Mesenchymal stem cell (in vitro differentiated cells and primary cell): Measurements from ENCODE around the gene SCYL2.

Source experiments
- DNase-seq: peaks from one replicate; pipeline ENCODE4 v3.0.0-alpha.2; 2013
- H2AFZ ChIP-seq: one replicate; pipeline ENCODE4 v1.6.1; 2013; ENCODE audit warnings: low read depth, mild to moderate bottlenecking, control low read depth, inconsistent platforms, low read length, moderate library complexity
- H2AK5ac ChIP-seq: 2 replicates; pipeline ENCODE4 v1.6.1; 2013; ENCODE audit warnings: low read length, moderate library complexity, mild to moderate bottlenecking, inconsistent platforms; ENCODE audit not compliant: severe bottlenecking
- H2BK120ac ChIP-seq: one replicate; pipeline ENCODE4 v1.6.1; 2013; ENCODE audit warnings: low read depth, mild to moderate bottlenecking, inconsistent platforms, low read length, moderate library complexity
- H2BK12ac ChIP-seq, 2 experiments: one replicate each; pipeline ENCODE4 v1.6.1; 2013; ENCODE audit warnings: inconsistent platforms in 2 of 2, low read length in 2 of 2, mild to moderate bottlenecking in 2 of 2, moderate library complexity in 2 of 2, control low read depth in 1 of 2
- H2BK15ac ChIP-seq: one replicate; pipeline ENCODE4 v1.6.1; 2013; ENCODE audit warnings: mild to moderate bottlenecking, low read depth, inconsistent platforms; ENCODE audit not compliant: poor library complexity, severe bottlenecking
- H2BK5ac ChIP-seq: 2 replicates; pipeline ENCODE4 v1.6.1; 2013; ENCODE audit warnings: low read depth, mild to moderate bottlenecking, low read length, control low read depth, inconsistent platforms; ENCODE audit not compliant: poor library complexity, severe bottlenecking
- H3K14ac ChIP-seq, 2 experiments: one replicate each; pipeline ENCODE4 v1.6.1; 2013; ENCODE audit warnings: inconsistent platforms in 2 of 2, low read length in 2 of 2, control low read depth in 1 of 2, mild to moderate bottlenecking in 1 of 2, moderate library complexity in 1 of 2
- H3K18ac ChIP-seq, 2 experiments: one replicate each; pipeline ENCODE4 v1.6.1; 2013; ENCODE audit warnings: inconsistent platforms in 2 of 2, low read length in 2 of 2, control low read depth in 1 of 2, low read depth in 1 of 2, mild to moderate bottlenecking in 1 of 2
- H3K23ac ChIP-seq, 2 experiments: one replicate each; pipeline ENCODE4 v1.6.1; 2013; ENCODE audit warnings: inconsistent platforms in 2 of 2, low read length in 2 of 2, mild to moderate bottlenecking in 2 of 2, moderate library complexity in 2 of 2, control low read depth in 1 of 2
- H3K27ac ChIP-seq: 2 replicates; pipeline ENCODE4 v1.5.1; 2013; ENCODE audit warnings: mild to moderate bottlenecking, moderate library complexity, low read length, control low read depth, inconsistent platforms; ENCODE audit not compliant: poor library complexity, severe bottlenecking
- H3K27me3 ChIP-seq, 2 experiments: 2 replicates each; pipeline versions ENCODE4 v1.6.1 to v1.7.0; 2013; ENCODE audit warnings: low read length in 2 of 2, mild to moderate bottlenecking in 2 of 2, moderate library complexity in 2 of 2, control low read depth in 1 of 2, inconsistent platforms in 1 of 2; ENCODE audit not compliant: control insufficient read depth in 1 of 2, insufficient read depth in 1 of 2
- H3K36me3 ChIP-seq, 2 experiments: 2 replicates each; pipeline versions ENCODE4 v1.6.1 to v1.7.0; 2013; ENCODE audit warnings: low read length in 2 of 2, control low read depth in 1 of 2, inconsistent platforms in 1 of 2, low read depth in 1 of 2, mild to moderate bottlenecking in 1 of 2; ENCODE audit not compliant: insufficient read depth in 2 of 2, control insufficient read depth in 1 of 2
- H3K4ac ChIP-seq, 2 experiments: one replicate each; pipeline ENCODE4 v1.6.1; 2013; ENCODE audit warnings: inconsistent platforms in 2 of 2, low read length in 2 of 2, mild to moderate bottlenecking in 2 of 2, moderate library complexity in 2 of 2, control low read depth in 1 of 2, low read depth in 1 of 2
- H3K4me1 ChIP-seq: 2 replicates; pipeline ENCODE4 v1.6.1; 2013; ENCODE audit warnings: low read depth, low read length, control low read depth; ENCODE audit not compliant: control insufficient read depth, insufficient read depth
- H3K4me2 ChIP-seq: 2 replicates; pipeline ENCODE4 v1.6.1; 2013; ENCODE audit warnings: low read length, mild to moderate bottlenecking, inconsistent platforms; ENCODE audit not compliant: poor library complexity, severe bottlenecking
- H3K4me3 ChIP-seq, 2 experiments: 2 replicates each; pipeline versions ENCODE4 v1.5.1 to v1.7.0; 2013; ENCODE audit warnings: low read length in 2 of 2, mild to moderate bottlenecking in 2 of 2, control low read depth in 1 of 2, low read depth in 1 of 2; ENCODE audit not compliant: insufficient read depth in 1 of 2
- H3K79me1 ChIP-seq: replicated peaks from 2 replicates; pipeline ENCODE4 v1.6.1; 2013; ENCODE audit warnings: mild to moderate bottlenecking, control low read depth, low read length, inconsistent platforms; ENCODE audit not compliant: poor library complexity, severe bottlenecking
- H3K9ac ChIP-seq: 2 replicates; pipeline ENCODE4 v1.7.0; 2013; ENCODE audit warnings: mild to moderate bottlenecking, low read length, moderate library complexity
- H3K9me3 ChIP-seq: 2 replicates; pipeline ENCODE4 v1.7.0; 2013; ENCODE audit warnings: mild to moderate bottlenecking, low read length; ENCODE audit not compliant: control insufficient read depth
- H4K8ac ChIP-seq: one replicate; pipeline ENCODE4 v1.6.1; 2013; ENCODE audit warnings: inconsistent platforms, mild to moderate bottlenecking, low read length, moderate library complexity
- H4K91ac ChIP-seq: one replicate; pipeline ENCODE4 v1.6.1; 2013; ENCODE audit warnings: mild to moderate bottlenecking, low read length, inconsistent platforms
- WGBS: methylation state at CpG from one replicate; pipeline ENCODE4 v1.1.7; 2013; ENCODE audit warnings: mixed read lengths; 5-methylcytosine and 5-hydroxymethylcytosine counted together

SCYL2 gene

GRCh38 chr12:100326208-100326607, 59.2 kb downstream of the SCYL2 start:
- Histone ChIP-seq H3K27me3 (no peaks in the 10 kb centered on the region), H3K4me1 (no peaks in the 10 kb centered on the region)

GRCh38 chr12:100329800-100330199, 62.8 kb downstream of the SCYL2 start:
- Histone ChIP-seq H2AFZ (no peak overlapping the region), H2BK120ac (no peak overlapping the region), H3K27me3 (no peaks in the 10 kb centered on the region), H3K4me2 (no peak overlapping the region), H4K91ac (no peak overlapping the region), H3K23ac (no peak overlapping the region), H2BK15ac (no peak overlapping the region), H2AK5ac (no peak overlapping the region), H2BK12ac (no peak overlapping the region), H3K4me1 (no peaks in the 10 kb centered on the region), H3K4ac (no peak overlapping the region), H4K8ac (no peak overlapping the region), H3K18ac (no peak overlapping the region), H3K9ac (no peak overlapping the region), H3K79me1 (peaks cover 4% of the 10 kb centered on the region), H3K27ac (no peak overlapping the region), H2BK5ac (no peak overlapping the region), H3K9me3 (no peaks in the 10 kb centered on the region), H3K14ac (no peak overlapping the region), H3K4me3 (no peak overlapping the region), H3K36me3 (peaks cover 5 to 84% of the 10 kb centered on the region in 2 experiments)
- 100% methylated on average over 2 of the region's 2 CpGs for WGBS
- DNase-seq = no peak

More at GRCh38 chr12:100326208-100326607, 59.2 kb downstream of the SCYL2 start:
- no peak overlapping the region for H3K9ac ChIP-seq
- no peaks in the 10 kb centered on the region for H3K9me3 ChIP-seq
- H4K8ac ChIP-seq = no peak overlapping the region
- no peak overlapping the region for H2BK12ac ChIP-seq
- H3K79me1 ChIP-seq = peaks cover 6% of the 10 kb centered on the region
- DNase-seq = no peak
- no peak overlapping the region for H3K27ac ChIP-seq
- H3K23ac ChIP-seq = no peak overlapping the region
- peaks cover 2 to 73% of the 10 kb centered on the region in 2 experiments for H3K36me3 ChIP-seq
- no peak overlapping the region for H2AK5ac ChIP-seq
- no peak overlapping the region for H2BK120ac ChIP-seq
- no peak overlapping the region for H3K14ac ChIP-seq
- H3K4ac ChIP-seq = no peak overlapping the region
- no peak overlapping the region for H4K91ac ChIP-seq
- H3K4me2 ChIP-seq = no peak overlapping the region
- no peak overlapping the region for H2BK5ac ChIP-seq
- no peak overlapping the region for H2AFZ ChIP-seq
- no peak overlapping the region for H2BK15ac ChIP-seq
- no peak overlapping the region for H3K18ac ChIP-seq
- no peak overlapping the region for H3K4me3 ChIP-seq

DNA sequence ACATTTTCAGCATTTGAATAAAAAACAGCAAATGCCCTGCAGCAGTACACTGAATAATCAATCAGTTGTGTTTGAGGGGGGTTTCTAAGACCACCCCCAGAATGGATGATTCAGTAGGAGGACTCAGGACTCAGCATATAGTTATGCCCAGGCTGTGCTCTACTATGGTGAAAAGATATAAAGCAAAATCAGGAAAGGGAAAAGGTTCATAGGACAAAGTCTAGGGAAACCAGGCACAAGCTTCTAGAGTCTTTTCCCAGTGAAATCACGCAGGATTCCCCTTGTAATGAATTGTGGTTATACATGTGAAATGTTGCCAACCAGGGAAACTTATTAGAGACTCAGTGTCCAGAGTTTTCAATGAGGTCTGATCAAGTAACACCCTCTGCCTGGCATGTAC, 64.9 kb downstream of the SCYL2 start:
- no peak overlapping the region for H3K4ac ChIP-seq
- H3K27ac ChIP-seq = no peak overlapping the region
- H2AFZ ChIP-seq = no peak overlapping the region
- H3K27me3 ChIP-seq = no peaks in the 10 kb centered on the region
- H3K4me3 ChIP-seq = no peak overlapping the region
- DNase-seq = no peak
- H3K14ac ChIP-seq = no peak overlapping the region
- peaks cover 5 to 95% of the 10 kb centered on the region in 2 experiments for H3K36me3 ChIP-seq
- no peak overlapping the region for H2BK5ac ChIP-seq
- no peak overlapping the region for H2BK120ac ChIP-seq
- H4K91ac ChIP-seq = no peak overlapping the region
- 100% methylated on average over 1 of the region's 1 CpG for WGBS
- H2BK12ac ChIP-seq = no peak overlapping the region
- H3K4me1 ChIP-seq = no peaks in the 10 kb centered on the region
- no peaks in the 10 kb centered on the region for H3K9me3 ChIP-seq
- H2AK5ac ChIP-seq = no peak overlapping the region
- H2BK15ac ChIP-seq = no peak overlapping the region
- H4K8ac ChIP-seq = no peak overlapping the region
- peaks cover 4% of the 10 kb centered on the region for H3K79me1 ChIP-seq
- H3K4me2 ChIP-seq = no peak overlapping the region
- H3K18ac ChIP-seq = no peak overlapping the region
- no peak overlapping the region for H3K23ac ChIP-seq
- no peak overlapping the region for H3K9ac ChIP-seq

DNA sequence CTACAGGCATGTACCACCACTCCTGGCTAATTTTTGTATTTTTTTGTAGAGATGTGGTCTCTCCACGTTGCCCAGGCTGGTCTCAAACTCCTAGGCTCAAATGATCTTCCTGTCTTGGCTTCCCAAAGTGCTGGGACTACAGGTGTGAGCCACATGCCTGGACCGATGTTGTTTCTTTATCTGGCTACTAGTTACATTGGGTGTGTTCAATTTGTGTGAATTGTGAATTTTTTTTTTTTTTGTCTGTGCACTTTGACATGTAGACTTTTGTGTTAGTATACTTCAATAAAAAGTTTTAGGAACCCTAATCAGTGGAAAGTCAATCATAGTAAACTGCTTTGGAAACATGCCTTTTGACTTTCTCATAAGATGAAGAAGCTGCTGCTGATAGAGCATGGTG, 65.9 kb downstream of the SCYL2 start:
- H3K27me3 ChIP-seq = no peaks in the 10 kb centered on the region
- H3K18ac ChIP-seq = no peak overlapping the region
- H3K4me2 ChIP-seq = no peak overlapping the region
- no peak for DNase-seq
- no peak overlapping the region for H3K4ac ChIP-seq
- H3K9me3 ChIP-seq = no peaks in the 10 kb centered on the region
- no peak overlapping the region for H2BK15ac ChIP-seq
- H3K14ac ChIP-seq = no peak overlapping the region
- no peak overlapping the region for H4K91ac ChIP-seq
- no peak overlapping the region for H4K8ac ChIP-seq
- H3K4me1 ChIP-seq = no peaks in the 10 kb centered on the region
- no peak overlapping the region for H2BK12ac ChIP-seq
- 100% methylated on average over 2 of the region's 2 CpGs for WGBS
- H2BK120ac ChIP-seq = no peak overlapping the region
- no peak overlapping the region for H2AFZ ChIP-seq
- H3K27ac ChIP-seq = no peak overlapping the region
- H2AK5ac ChIP-seq = no peak overlapping the region
- H3K36me3 ChIP-seq = peaks cover 5 to 98% of the 10 kb centered on the region in 2 experiments
- no peak overlapping the region for H3K4me3 ChIP-seq
- no peak overlapping the region for H3K9ac ChIP-seq
- no peak overlapping the region for H3K23ac ChIP-seq
- H3K79me1 ChIP-seq = peaks cover 4% of the 10 kb centered on the region
- no peak overlapping the region for H2BK5ac ChIP-seq
